Chondrocyte (in vitro differentiated cells): Measurements from ENCODE around the gene CD6. TPM values are rescaled to one million over a fixed set of nuclear protein-coding genes. Genes with fewer than 3 reads are reported as not detected.

Source experiments
- DNase-seq: peaks from one replicate; pipeline ENCODE4 v3.0.0; 2021; ENCODE audit warnings: mixed read lengths, low spot score
- H3K27ac Mint-ChIP-seq: one replicate; pipeline ENCODE4 v1.8.0; 2021; ENCODE audit warnings: mild to moderate bottlenecking, moderate library complexity, mixed read lengths; ENCODE audit not compliant: unreplicated experiment
- H3K27me3 Mint-ChIP-seq: 2 replicates; pipeline ENCODE4 v1.8.0; 2021; ENCODE audit warnings: low read depth, mixed read lengths
- H3K36me3 Mint-ChIP-seq: 2 replicates; pipeline ENCODE4 v1.8.0; 2021; ENCODE audit warnings: low read depth, mixed read lengths
- H3K4me1 Mint-ChIP-seq: 2 replicates; pipeline ENCODE4 v1.8.0; 2021; ENCODE audit warnings: low read depth, mild to moderate bottlenecking, mixed read lengths
- H3K4me3 Mint-ChIP-seq: one replicate; pipeline ENCODE4 v1.8.0; 2021; ENCODE audit warnings: mild to moderate bottlenecking, moderate library complexity, mixed read lengths; ENCODE audit not compliant: unreplicated experiment
- H3K9me3 Mint-ChIP-seq: 2 replicates; pipeline ENCODE4 v1.8.0; 2021; ENCODE audit warnings: low read depth, mixed read lengths
- total RNA-seq: library from RNA; stranded (reverse); gene quantifications from 3 replicates; pipeline ENCODE4 v1.2.1, GENCODE V29; 2021
- TF ChIP-seq, protein P1 (sequence below): fragments of 200-600 bp; sonication (generic); IDR thresholded peaks from 2 replicates; pipeline ENCODE4 v1.5.0; 2021; ENCODE audit warnings: antibody characterized with exemption, mild to moderate bottlenecking, moderate library complexity

CD6 gene
- total RNA-seq, 1 donor from 2014 or later: not detected

GRCh38 chr11:60953781-60954180, 17.7 kb upstream of the CD6 start:
- no peak for DNase-seq
- Mint-ChIP-seq H3K4me3 (no peak overlapping the region), H3K27ac (no peak overlapping the region), H3K27me3 (peaks cover 11% of the 10 kb centered on the region), H3K4me1 (peaks cover 10% of the 10 kb centered on the region), H3K9me3 (no peaks in the 10 kb centered on the region), H3K36me3 (no peaks in the 10 kb centered on the region)
- TF ChIP-seq, protein P1, sequence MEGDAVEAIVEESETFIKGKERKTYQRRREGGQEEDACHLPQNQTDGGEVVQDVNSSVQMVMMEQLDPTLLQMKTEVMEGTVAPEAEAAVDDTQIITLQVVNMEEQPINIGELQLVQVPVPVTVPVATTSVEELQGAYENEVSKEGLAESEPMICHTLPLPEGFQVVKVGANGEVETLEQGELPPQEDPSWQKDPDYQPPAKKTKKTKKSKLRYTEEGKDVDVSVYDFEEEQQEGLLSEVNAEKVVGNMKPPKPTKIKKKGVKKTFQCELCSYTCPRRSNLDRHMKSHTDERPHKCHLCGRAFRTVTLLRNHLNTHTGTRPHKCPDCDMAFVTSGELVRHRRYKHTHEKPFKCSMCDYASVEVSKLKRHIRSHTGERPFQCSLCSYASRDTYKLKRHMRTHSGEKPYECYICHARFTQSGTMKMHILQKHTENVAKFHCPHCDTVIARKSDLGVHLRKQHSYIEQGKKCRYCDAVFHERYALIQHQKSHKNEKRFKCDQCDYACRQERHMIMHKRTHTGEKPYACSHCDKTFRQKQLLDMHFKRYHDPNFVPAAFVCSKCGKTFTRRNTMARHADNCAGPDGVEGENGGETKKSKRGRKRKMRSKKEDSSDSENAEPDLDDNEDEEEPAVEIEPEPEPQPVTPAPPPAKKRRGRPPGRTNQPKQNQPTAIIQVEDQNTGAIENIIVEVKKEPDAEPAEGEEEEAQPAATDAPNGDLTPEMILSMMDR: no peak

DNA sequence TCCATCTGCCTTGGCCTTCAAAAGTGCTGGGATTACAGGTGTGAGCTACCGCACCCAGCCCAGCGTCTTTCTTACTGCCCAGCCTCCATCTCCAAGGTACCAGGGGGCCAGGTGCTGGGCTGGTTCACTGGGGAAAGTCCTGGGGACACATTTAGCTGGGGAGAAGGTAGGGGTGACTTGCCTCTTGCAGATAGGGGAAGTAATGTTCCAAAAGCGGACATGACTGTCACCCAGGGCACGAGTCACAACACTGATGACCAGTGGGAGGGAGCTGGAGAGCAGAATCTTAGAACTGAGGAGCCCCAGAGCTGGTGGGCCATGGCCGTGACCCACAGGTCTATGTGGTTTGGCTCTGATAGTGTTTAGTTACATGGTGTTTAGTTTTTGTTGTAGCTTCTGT, 17.1 kb upstream of the CD6 start:
- DNase-seq: no peak
- H3K27me3 Mint-ChIP-seq: peaks cover 11% of the 10 kb centered on the region
- H3K4me3 Mint-ChIP-seq: no peak overlapping the region
- H3K36me3 Mint-ChIP-seq: no peaks in the 10 kb centered on the region
- no peaks in the 10 kb centered on the region for H3K9me3 Mint-ChIP-seq
- TF ChIP-seq, protein P1: no peak
- peaks cover 13% of the 10 kb centered on the region for H3K4me1 Mint-ChIP-seq
- H3K27ac Mint-ChIP-seq: no peak overlapping the region

- Mint-ChIP-seq H3K9me3 (peaks cover 5% of the 10 kb centered on the region), H3K27ac (no peak overlapping the region), H3K36me3 (no peaks in the 10 kb centered on the region), H3K4me1 (peaks cover 17% of the 10 kb centered on the region), H3K4me3 (no peak overlapping the region), H3K27me3 (peaks cover 10% of the 10 kb centered on the region)
- DNase-seq: no peak
- TF ChIP-seq, protein P1: no peak
These were observed 15.9 kb upstream of the CD6 start for GRCh38 chr11:60955571-60955970.

DNA sequence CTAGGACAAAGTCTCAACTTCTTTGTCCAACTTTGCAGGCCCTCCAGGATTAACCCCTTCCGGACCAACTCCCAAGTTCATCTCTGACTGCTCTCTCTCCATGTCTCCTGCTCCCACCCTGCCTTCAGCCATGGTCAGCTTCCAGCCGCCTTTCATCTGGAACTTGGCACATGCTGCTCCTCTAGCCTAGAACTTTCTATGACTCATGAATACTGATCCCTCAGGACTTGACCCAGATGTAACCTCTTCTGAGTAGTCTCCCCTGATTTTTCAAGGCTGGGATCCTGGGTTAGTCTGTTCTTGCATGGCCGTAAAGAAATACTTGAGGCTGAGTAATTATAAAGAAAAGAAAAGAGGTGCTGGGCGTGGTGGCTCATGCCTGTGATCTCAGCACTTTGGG, 14.3 kb upstream of the CD6 start:
- no peak overlapping the region for H3K4me3 Mint-ChIP-seq
- peaks cover 10% of the 10 kb centered on the region for H3K27me3 Mint-ChIP-seq
- TF ChIP-seq, protein P1: no peak
- peaks cover 10% of the 10 kb centered on the region for H3K4me1 Mint-ChIP-seq
- no peak for DNase-seq
- no peak overlapping the region for H3K27ac Mint-ChIP-seq
- H3K9me3 Mint-ChIP-seq: peaks cover 5% of the 10 kb centered on the region
- H3K36me3 Mint-ChIP-seq: no peaks in the 10 kb centered on the region

DNA sequence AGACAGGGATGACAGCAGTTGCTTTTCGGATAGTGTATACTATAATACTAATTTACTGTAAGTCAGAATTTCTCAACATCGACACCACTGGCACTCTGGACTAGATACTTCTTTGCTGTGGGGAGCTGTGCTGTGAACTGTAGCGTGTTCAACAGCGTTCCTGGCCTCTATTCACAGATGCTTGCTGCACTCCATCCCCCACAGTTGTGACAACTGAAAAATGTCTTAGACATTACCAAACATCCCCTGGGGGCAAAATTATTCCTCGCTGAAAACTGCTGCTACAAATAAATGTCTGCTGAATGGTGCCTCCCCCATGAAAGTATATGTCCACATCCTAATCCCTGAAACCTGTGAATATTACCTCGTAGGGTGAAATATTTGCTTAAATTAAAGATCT, 12.0 kb upstream of the CD6 start:
- no peak for DNase-seq
- Mint-ChIP-seq H3K36me3 (no peaks in the 10 kb centered on the region), H3K27ac (no peak overlapping the region), H3K27me3 (peaks cover 8% of the 10 kb centered on the region), H3K9me3 (peaks cover 5% of the 10 kb centered on the region), H3K4me1 (peaks cover 7% of the 10 kb centered on the region), H3K4me3 (no peak overlapping the region)
- TF ChIP-seq, protein P1: no peak
